Stimulated activated CD8-positive, alpha-beta memory T cell treated with anti-CD3 and anti-CD28 coated beads, Interleukin-12 subunit alpha, Interleukin-12 subunit beta, amount 100 ng/mL, for 24 hours (primary cell): ENCODE data around the gene VRK3.
"Not testable (repeated sequence)": the region's sequence is repeated elsewhere in the genome, so short reads cannot be mapped to it uniquely, and the experiment has no call there.

Source experiments
- DNase-seq: peaks from one replicate; pipeline ENCODE4 v3.0.0-alpha.2; 2020; ENCODE audit errors: extremely low read depth

VRK3 gene

GRCh38 chr19:49957262-49957915 lies 67.8 kb downstream of the VRK3 start:
- DNase-seq = no peak

- no peak for DNase-seq
These were observed 69.1 kb downstream of the VRK3 start for GRCh38 chr19:49956115-49956495.

GRCh38 chr19:49954933-49955332 lies 70.2 kb downstream of the VRK3 start:
- DNase-seq = no peak

GRCh38 chr19:49954092-49954829 lies 70.9 kb downstream of the VRK3 start:
- no peak for DNase-seq

GRCh38 chr19:49953416-49953815 lies 71.8 kb downstream of the VRK3 start:
- DNase-seq = no peak

GRCh38 chr19:49952906-49953305 lies 72.3 kb downstream of the VRK3 start:
- no peak for DNase-seq

- DNase-seq = no peak
These were observed 72.7 kb downstream of the VRK3 start for GRCh38 chr19:49952479-49952836.

- no peak for DNase-seq
These were observed 73.2 kb downstream of the VRK3 start for GRCh38 chr19:49951806-49952478.

- no peak for DNase-seq
These were observed 74.1 kb downstream of the VRK3 start for GRCh38 chr19:49950956-49951526.

- DNase-seq = no peak
These were observed 74.6 kb downstream of the VRK3 start for GRCh38 chr19:49950590-49950948.

GRCh38 chr19:49949742-49950589 lies 75.2 kb downstream of the VRK3 start:
- no peak for DNase-seq

GRCh38 chr19:49946415-49946814 lies 78.8 kb downstream of the VRK3 start:
- DNase-seq = no peak

- not testable (repeated sequence) for DNase-seq
These were observed 80.6 kb downstream of the VRK3 start for GRCh38 chr19:49944567-49944966.

GRCh38 chr19:49940482-49940791 lies 84.7 kb downstream of the VRK3 start:
- no peak for DNase-seq

- DNase-seq = no peak
These were observed 85.3 kb downstream of the VRK3 start for GRCh38 chr19:49939721-49940481.

GRCh38 chr19:49938662-49939061 lies 86.5 kb downstream of the VRK3 start:
- DNase-seq = no peak

GRCh38 chr19:49937750-49938381 lies 87.3 kb downstream of the VRK3 start:
- DNase-seq = peak; percentile 58

GRCh38 chr19:49936549-49936948 lies 88.6 kb downstream of the VRK3 start:
- DNase-seq = no peak

GRCh38 chr19:49933643-49934042 lies 91.5 kb downstream of the VRK3 start:
- DNase-seq = no peak

- DNase-seq = no peak
These were observed 92.4 kb downstream of the VRK3 start for GRCh38 chr19:49932731-49933131.

GRCh38 chr19:49932041-49932451 lies 93.1 kb downstream of the VRK3 start:
- DNase-seq = no peak
